NCI-H82 treated with DMSO at 0.1 percent for 48 hours (cell line): ENCODE results near the gene CTTN.
A peak's percentile ranks its signal among the peaks of the same experiment; 100 is the strongest.
"Not testable (repeated sequence)": the region's sequence is repeated elsewhere in the genome, so short reads cannot be mapped to it uniquely, and the experiment has no call there.

ENCODE experiments used
- DNase-seq: peaks from one replicate; lab custom pipeline; 2025; ENCODE audit not compliant: unreplicated experiment; lab: John Stamatoyannopoulos, UW

Gene CTTN

GRCh38 chr11:70381350-70381749, 17.0 kb upstream of the CTTN start:
- no peak for DNase-seq

GRCh38 chr11:70381872-70382861, 16.2 kb upstream of the CTTN start:
- no peak for DNase-seq

- no peak for DNase-seq
Measured at GRCh38 chr11:70383664-70384565, 14.4 kb upstream of the CTTN start.

- no peak for DNase-seq
Measured at GRCh38 chr11:70384566-70385152, 13.7 kb upstream of the CTTN start.

- no peak for DNase-seq
Measured at GRCh38 chr11:70387564-70387963, 10.8 kb upstream of the CTTN start.

- DNase-seq = no peak
Measured at GRCh38 chr11:70389201-70389600, 9.1 kb upstream of the CTTN start.

- not testable (repeated sequence) for DNase-seq
Measured at GRCh38 chr11:70390882-70391281, 7.4 kb upstream of the CTTN start.

- DNase-seq = no peak
Measured at GRCh38 chr11:70394211-70394950, 3.9 kb upstream of the CTTN start.

GRCh38 chr11:70397336-70397982, 870 bp upstream of the CTTN start:
- peak; percentile 10 for DNase-seq

GRCh38 chr11:70398834-70399680, 728 bp downstream of the CTTN start:
- DNase-seq = no peak

- DNase-seq = no peak
Measured at GRCh38 chr11:70399681-70400112, 1.4 kb downstream of the CTTN start.

- DNase-seq = no peak
Measured at GRCh38 chr11:70400643-70401042, 2.3 kb downstream of the CTTN start.

- DNase-seq = no peak
Measured at GRCh38 chr11:70402016-70402415, 3.7 kb downstream of the CTTN start.

GRCh38 chr11:70402685-70403084, 4.4 kb downstream of the CTTN start:
- no peak for DNase-seq

GRCh38 chr11:70404244-70404643, 5.9 kb downstream of the CTTN start:
- no peak for DNase-seq

GRCh38 chr11:70405679-70406395, 7.5 kb downstream of the CTTN start:
- no peak for DNase-seq

GRCh38 chr11:70407121-70407520, 8.8 kb downstream of the CTTN start:
- DNase-seq = no peak

- DNase-seq = no peak
Measured at GRCh38 chr11:70407814-70408213, 9.5 kb downstream of the CTTN start.
